Activated CD4-positive, alpha-beta T cell treated with anti-CD3 and anti-CD28 coated beads, Interleukin-10, Interleukin-2, amounts not matched to agents 100 ng/mL and 50 ng/mL, durations not matched to agents 16 hours and 8 hours (primary cell): ENCODE measurements around the gene GRIA2.
"Not testable (repeated sequence)": the region's sequence is repeated elsewhere in the genome, so short reads cannot be mapped to it uniquely, and the experiment has no call there.

Experiments used
- DNase-seq: peaks from one replicate; pipeline ENCODE4 v3.0.0-alpha.2; 2020

Gene GRIA2

GRCh38 chr4:157220371-157220881 is at the start of gene GRIA2:
Gene GRIA2 (plus strand): TSS chr4:157220728. CDS start chr4:157221043, 315 bp downstream.
- peak; percentile 8 for DNase-seq

GRCh38 chr4:157172011-157172410 is 48.5 kb upstream of the GRIA2 start:
- no peak for DNase-seq

- not testable (repeated sequence) for DNase-seq
Observed at GRCh38 chr4:157180268-157180667, 40.3 kb upstream of the GRIA2 start.

GRCh38 chr4:157184300-157184699 is 36.2 kb upstream of the GRIA2 start:
- DNase-seq, result no peak

GRCh38 chr4:157185363-157185762 is 35.2 kb upstream of the GRIA2 start:
- no peak for DNase-seq

GRCh38 chr4:157195374-157195773 is 25.2 kb upstream of the GRIA2 start:
- no peak for DNase-seq

GRCh38 chr4:157196046-157196445 is 24.5 kb upstream of the GRIA2 start:
- no peak for DNase-seq

- peak; percentile 7 for DNase-seq
Observed at GRCh38 chr4:157204634-157205244, 15.8 kb upstream of the GRIA2 start.

- peak; percentile 1 for DNase-seq
Observed at GRCh38 chr4:157217708-157218107, 2.8 kb upstream of the GRIA2 start.

- no peak for DNase-seq
Observed at GRCh38 chr4:157219711-157220370, 687 bp upstream of the GRIA2 start.

- no peak for DNase-seq
Observed at GRCh38 chr4:157221426-157221894, 932 bp downstream of the GRIA2 start.

GRCh38 chr4:157221895-157222770 is 1.6 kb downstream of the GRIA2 start:
- DNase-seq, result no peak

GRCh38 chr4:157222771-157223160 is 2.2 kb downstream of the GRIA2 start:
- no peak for DNase-seq

- no peak for DNase-seq
Observed at GRCh38 chr4:157223456-157223855, 2.9 kb downstream of the GRIA2 start.

- no peak for DNase-seq
Observed at GRCh38 chr4:157225096-157225495, 4.6 kb downstream of the GRIA2 start.

GRCh38 chr4:157226035-157226434 is 5.5 kb downstream of the GRIA2 start:
- no peak for DNase-seq

- no peak for DNase-seq
Observed at GRCh38 chr4:157226601-157227000, 6.1 kb downstream of the GRIA2 start.

GRCh38 chr4:157231525-157231924 is 11.0 kb downstream of the GRIA2 start:
- DNase-seq, result no peak

- DNase-seq, result no peak
Observed at GRCh38 chr4:157242871-157243270, 22.3 kb downstream of the GRIA2 start.

GRCh38 chr4:157244348-157244747 is 23.8 kb downstream of the GRIA2 start:
- no peak for DNase-seq

GRCh38 chr4:157245351-157245750 is 24.8 kb downstream of the GRIA2 start:
- no peak for DNase-seq

GRCh38 chr4:157246964-157247363 is 26.4 kb downstream of the GRIA2 start:
- no peak for DNase-seq

GRCh38 chr4:157258165-157258564 is 37.6 kb downstream of the GRIA2 start:
- DNase-seq, result not testable (repeated sequence)
